Uterus (tissue), 2 donors: ENCODE data around the gene CAB39L.

Experiments used
- POLR2A ChIP-seq, 2 donors: fragments of 450-650 bp; IDR thresholded peaks; one replicate each; pipeline ENCODE4 v1.6.1; 2016; ENCODE audit warnings: antibody characterized with exemption in 2 of 2, mild to moderate bottlenecking in 1 of 2, moderate library complexity in 1 of 2
- TF ChIP-seq, protein P1 (sequence below), 4 experiments: fragments of 200-600 bp in 2 of 4; fragments of 450-650 bp in 2 of 4; sonication (generic) in 2 of 4; IDR thresholded peaks; one replicate each; pipeline ENCODE4 v1.5.1; 2016 to 2019; ENCODE audit warnings: antibody characterized with exemption in 4 of 4, mild to moderate bottlenecking in 2 of 4, moderate library complexity in 1 of 4

GRCh38 chr13:49302817-49303216 lies 141.0 kb downstream of the CAB39L start:
- TF ChIP-seq, protein P1, sequence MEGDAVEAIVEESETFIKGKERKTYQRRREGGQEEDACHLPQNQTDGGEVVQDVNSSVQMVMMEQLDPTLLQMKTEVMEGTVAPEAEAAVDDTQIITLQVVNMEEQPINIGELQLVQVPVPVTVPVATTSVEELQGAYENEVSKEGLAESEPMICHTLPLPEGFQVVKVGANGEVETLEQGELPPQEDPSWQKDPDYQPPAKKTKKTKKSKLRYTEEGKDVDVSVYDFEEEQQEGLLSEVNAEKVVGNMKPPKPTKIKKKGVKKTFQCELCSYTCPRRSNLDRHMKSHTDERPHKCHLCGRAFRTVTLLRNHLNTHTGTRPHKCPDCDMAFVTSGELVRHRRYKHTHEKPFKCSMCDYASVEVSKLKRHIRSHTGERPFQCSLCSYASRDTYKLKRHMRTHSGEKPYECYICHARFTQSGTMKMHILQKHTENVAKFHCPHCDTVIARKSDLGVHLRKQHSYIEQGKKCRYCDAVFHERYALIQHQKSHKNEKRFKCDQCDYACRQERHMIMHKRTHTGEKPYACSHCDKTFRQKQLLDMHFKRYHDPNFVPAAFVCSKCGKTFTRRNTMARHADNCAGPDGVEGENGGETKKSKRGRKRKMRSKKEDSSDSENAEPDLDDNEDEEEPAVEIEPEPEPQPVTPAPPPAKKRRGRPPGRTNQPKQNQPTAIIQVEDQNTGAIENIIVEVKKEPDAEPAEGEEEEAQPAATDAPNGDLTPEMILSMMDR (IDR thresholded peaks at IDR 0.05) = no peak
- no peak for TF ChIP-seq POLR2A (IDR thresholded peaks at IDR 0.05)
